ENCODE results near the gene CCDC32.

CCDC32 gene

DNA sequence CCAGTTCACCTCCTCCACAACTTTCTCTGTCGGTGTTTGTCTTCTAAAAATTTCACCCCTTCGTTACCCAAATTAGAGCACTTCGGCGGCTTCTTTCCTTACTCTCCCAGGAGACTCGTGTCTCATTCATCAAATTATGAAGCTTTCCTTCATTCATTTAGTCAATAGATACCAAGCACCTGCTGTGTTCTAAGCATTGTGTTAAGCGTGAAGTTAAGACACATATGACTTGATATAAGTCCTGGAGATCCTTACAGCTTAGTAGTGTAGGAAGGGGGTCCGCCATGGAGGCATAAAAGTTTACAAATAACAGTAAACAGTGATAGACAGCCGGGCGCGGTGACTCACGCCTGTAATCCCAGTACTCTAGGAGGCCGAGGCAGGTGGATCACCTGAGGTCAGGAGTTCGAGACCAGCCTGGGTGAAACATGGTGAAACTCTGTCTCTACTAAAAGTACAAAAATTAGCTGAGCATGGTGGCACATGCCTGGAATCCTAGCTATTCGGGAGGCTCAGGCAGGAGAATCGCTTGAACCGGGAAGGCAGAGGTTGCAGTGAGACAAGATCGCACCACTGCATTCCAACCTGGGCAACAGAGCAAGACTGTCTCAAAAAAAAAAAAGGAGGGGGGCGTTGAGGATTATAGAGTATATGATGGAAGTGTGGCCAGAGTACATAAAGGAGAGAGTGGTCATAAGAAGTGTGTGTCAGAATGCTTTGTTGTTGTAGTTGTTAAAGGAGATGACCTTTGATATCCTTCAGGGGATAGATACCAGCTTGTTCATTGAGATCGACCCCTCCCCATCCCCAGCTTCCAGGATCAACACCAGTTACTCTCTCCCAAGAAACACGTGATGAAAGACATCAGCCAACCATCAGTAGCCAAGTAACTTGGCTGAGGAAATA is 744 bp upstream of the CCDC32 start:
- no peak for DNase-seq

DNA sequence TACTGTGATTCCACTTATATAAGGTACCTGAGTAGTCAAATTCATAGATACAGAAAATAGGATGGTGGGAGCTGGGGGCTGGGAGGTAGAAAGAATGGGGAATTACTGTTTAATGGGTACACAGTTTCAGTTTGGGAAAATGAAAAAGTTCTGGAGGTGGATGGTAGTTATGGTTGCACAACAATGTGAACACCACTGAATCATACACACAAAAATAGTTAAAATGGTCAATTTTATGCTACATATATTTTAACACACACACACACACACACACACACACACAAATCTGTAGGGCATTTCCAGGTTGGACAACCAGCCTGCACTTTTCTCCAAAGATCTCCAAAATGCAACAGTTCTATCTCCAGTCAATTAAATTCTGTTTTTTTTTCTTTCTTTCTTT is 1.4 kb downstream of the CCDC32 start:
- DNase-seq = no peak

DNA sequence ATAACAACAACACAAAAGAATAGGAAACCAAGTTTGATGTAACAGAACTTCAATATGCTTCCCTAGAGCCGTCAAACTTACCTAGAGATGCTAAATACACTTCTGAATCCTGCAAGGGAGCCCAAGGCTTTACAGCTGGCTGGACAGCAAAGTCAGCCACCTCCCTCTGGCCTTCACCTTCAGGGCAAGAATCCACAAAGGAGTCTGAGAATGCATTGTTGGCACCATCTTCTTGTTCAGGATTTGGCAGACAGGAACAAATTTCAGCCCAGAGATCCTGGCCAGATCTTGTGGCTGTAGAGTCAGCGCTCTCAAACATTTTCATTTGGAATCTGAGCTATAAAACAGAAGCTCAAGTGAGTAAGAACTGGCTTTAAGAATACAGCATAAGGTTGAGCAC is 2.2 kb downstream of the CCDC32 start:
- no peak for DNase-seq

DNA sequence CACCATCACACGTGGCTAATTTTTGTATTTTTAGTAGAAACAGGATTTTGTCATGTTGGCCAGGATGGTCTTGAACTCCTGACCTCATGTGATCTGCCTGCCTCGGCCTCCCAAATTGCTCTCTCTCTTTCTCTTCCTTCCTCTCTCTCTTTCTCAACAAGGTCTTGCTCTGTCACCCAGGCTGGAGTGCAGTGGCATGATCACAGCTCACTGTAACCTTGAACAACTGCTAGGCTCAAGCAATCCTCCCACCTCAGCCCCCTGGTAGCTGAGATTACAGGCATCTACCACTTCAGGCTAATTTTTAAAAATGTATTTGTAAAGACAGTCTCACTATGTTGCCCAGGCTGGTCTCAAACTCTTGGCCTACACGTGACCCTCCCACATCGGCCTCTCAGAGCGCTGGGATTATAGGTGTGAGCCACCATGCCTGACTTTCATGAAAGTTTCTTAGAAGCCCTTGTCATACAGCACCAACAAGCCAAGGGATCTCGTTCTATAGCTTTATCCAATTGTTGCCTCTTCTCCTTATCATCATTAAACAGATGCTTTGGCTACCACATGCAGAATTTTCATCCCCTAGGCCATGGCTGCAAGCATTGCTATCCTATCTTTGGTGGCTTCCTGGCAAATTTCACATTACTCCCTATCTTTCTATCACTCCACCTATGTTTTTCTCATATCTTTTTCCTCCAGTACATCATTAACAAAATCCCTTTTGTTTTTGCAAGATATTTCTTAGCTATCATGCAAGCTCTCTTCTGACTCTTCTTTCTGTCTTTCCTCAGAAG is 5.7 kb downstream of the CCDC32 start:
- no peak for DNase-seq

DNA sequence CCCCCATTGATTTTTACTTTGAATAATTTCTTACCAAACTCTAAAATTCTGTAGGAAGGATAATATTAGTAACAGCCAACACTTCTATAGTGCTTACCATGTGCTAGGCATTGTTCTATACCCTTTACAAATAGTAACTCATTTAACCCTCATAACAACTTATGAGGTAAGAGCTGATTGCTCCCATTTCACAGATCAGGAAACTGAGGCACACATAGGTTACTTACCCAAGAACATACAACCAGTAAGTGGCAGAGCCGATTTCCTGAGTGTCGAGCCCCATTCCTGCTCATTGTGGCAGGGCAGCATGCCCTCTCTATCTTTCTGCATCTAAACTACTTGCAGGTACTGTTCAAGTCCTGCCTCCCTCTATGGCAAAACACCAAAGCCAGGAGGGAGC is 9.0 kb downstream of the CCDC32 start:
- no peak for DNase-seq

DNA sequence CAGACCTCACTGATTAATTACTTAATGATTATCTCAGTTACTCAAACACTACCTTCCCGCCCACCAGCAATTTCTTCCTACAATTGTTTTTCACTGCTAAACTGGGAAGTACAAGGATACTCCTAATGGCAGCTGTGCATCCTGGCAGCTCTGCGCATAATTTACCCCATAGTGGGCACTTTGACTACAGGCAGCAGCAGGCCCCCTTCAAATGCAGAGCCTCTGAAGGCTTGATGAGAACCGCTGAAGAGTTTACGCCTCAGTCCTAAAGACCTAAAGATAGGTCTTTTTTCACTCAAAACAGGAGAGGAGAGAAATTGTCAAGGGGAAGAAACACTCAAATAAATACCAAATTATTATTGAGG is 10.7 kb downstream of the CCDC32 start:
- DNase-seq = no peak

DNA sequence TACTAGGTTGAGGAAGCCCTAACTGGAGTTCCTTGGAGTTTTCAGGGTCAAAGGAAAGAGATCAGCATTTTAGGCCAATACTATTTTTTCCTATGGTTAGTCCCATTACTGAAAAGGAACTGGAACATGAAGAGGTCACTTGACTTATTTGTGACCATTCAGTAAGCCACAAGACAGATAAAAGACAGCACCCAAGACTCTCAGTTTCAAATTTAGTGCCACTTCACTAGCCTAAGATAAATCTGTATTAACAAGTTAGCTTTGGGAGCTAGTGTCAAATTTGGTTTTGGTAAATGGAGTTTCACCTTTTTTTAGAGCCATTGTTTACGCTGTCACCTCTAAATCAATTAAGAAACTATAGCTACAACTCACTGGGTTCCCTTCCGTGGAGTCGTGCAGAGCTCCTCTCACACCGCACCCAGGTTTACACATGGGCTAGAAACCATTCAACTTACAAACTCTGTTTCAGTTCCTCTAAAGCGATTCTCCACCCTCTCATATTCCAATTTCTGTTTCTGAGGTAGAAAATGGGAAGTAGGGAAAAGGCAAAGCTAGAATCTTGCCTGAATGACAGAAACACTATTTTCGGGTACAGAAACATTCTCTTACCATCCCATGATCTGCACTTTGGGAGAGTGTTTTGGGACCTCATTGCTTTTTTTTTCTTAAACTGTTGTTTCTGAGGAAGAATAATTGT is 14.4 kb downstream of the CCDC32 start:
- DNase-seq = no peak

DNA sequence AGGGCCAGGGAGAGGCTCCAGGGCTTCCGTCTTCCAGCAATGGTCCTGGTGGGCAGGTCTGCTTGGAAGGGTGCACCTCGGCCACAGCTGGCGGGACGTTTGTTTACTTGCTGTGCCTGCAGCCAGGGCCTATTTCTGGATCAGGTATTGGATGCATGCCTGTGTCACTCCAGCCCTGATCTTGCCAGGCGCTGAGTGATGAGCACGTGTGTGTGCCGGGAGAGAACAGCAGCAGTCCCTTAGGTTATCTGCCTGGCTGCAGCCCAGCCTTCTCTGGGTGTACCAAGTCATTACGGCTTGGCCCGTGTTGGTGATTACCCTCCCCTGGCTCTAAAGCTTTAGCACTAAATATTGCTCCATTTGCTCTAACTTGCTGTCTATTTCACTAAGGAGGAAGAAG is 14.9 kb downstream of the CCDC32 start:
- no peak for DNase-seq

DNA sequence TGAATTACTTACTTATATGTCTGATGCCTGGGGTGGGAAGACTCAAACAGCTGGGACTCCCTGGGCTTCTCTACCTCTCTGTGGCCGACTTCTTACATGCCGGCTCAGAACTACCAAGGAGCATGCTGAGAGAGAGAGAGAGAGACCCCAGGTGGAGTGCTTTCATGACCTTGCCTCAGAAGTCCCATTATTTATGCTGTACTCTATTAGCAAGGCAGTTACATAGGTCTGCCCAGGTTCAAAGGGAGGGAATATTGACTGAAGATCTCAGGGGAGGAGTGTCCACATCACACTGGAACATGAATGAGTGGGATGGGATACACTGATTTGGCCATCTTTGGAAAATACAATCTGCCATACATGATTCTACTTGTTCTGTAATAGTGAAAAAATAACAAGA is 16.2 kb downstream of the CCDC32 start:
- no peak for DNase-seq

DNA sequence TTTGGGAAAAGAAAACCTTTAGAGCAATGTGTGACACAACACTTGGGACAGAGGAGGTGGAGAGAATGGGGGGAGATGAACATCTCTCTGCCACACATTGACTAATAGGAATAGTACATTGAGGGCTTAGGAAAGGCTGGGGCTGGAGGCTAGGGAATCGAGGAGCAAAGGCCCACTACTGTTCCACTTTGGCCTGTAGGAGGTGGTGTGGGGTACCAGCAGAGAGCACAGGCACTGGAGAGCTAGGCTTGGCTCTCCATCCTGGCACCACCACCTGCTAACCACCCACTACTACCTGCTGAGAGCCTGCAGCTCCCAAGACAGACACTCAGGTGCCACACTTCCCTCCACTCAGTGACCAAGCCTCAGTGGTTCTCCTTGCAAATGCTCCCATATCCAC is 19.4 kb downstream of the CCDC32 start:
- DNase-seq = no peak

DNA sequence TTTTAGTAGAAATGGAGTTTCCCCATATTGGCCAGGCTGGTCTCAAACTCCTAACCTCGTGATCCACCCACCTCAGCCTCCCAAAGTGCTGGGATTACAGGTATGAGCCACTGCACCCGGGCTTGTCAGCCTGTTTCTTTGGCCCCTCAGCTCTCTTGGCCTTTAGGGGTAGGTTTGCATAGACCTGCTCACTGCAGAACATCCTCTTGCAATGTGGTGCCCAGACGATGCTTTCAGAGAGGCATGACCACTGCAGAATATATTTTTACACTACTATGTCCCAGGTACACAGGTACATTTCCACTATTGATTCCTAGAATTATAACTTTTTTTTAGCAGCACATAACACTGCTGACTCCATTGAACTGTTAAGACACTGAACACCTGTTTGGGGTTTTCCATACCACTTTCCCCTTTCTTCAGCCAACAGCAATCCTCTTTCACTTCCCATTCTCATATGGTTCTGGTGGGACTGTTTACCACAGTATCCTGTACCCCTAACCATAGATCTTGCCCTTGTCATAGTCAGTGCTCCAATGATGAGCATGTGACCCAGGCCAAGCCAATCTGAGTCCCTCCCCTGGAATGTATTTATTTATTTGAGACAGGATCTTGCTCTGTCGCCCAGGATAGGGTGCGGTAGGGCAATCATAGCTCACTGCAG is 21.1 kb downstream of the CCDC32 start:
- no peak for DNase-seq

DNA sequence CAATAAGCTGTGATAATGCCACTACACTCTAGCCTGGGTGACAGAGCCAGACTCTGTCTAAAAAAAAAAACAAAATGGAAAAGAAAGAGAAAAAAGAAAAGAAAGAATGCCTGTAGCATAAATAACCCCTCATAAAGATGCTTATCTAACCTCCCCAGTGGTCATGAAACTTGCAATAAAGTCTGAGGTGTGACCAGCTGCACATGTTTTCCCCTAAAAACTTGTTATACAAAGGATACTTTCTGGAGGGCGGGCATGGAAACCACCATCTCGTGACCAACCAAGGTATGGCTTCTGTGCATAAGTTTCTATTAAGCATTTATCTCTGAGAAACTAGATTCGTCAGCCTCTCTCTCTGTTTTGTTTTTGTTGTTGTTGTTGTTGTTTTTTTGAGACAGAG is 21.8 kb downstream of the CCDC32 start:
- no peak for DNase-seq

DNA sequence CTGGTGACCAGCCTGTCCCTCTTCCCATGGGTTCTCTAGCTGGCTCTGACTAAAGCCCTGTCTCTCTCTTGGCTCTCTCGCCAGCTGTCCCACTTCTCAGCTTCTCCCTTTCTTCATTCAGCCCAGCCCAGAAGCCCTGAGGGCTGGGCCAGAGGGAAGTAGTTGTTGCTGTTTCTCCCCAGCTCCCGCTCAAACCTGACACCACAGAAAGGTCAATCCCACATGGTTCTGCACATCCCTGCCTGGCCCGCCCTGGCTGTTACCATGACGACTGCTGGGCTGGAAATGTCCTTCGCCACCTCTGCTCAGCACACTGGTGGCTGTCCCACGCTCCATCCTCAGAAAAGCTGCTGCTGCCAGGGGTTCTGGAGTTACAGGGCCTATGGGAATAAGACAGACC is 25.9 kb downstream of the CCDC32 start:
- no peak for DNase-seq

DNA sequence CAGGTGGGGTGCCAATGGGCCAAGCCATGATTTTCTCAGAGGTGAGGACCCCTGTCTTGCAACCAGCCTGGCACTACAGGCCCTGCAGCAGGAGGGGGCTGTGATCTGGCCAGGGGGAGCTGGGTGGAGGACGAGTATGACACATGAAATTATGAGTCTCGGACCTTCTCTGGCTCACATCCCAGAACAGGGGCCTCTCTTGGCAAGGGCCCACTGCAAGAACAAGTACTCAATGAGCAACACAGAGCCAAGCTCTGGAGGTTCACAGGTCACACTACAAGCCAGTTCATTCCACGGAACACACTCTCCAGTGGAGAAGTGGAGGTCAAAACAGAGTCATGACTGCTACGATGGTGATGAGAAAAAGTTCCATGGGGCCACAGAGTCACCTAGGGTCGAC is 28.3 kb downstream of the CCDC32 start:
- no peak for DNase-seq

DNA sequence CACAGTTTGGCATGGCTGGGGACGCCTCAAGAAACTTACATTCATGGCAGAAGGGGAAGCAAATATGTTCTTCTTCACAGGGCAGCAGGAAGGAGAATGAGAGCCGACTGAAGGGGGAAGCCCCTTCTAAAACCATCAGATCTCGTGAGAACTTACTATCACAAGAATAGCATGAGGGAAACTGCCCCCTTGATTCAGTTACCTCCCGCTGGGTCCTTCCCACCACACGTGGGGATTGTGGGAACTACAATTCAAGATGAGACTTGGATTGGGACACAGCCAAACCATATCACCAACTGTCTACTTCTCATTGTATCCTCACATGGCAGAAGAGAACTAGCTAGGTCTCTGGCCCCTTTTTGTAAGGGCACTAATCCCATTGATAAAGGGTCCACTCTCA is 30.5 kb downstream of the CCDC32 start:
- no peak for DNase-seq

DNA sequence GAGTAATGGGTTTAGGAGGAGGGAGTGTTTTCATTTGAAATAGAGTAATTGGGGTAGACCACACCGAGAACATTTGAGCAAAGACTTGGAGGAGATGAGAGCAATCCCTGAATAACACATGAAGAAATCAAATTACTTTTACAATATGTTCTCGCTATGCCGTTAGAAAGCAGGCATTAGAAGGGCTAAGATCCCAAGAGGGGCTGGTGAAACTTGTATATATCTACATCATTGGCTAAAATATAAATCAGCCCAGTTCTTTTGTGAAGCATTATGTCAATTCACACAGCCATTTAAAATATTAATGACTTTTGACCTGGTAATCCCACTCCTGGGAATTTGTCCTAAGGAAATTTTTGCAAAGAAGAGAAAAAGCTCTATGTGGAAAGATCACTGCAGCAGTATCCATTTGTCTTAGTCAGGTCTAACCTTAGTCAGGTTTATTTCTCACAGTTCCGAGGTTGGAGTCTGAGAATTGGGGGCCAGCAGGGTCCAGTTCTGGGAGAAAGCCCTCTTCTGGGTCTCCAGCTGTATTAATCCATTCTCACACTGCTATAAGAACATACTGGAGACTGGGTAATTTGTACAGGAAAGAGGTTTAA is 31.0 kb downstream of the CCDC32 start:
- DNase-seq = no peak

DNA sequence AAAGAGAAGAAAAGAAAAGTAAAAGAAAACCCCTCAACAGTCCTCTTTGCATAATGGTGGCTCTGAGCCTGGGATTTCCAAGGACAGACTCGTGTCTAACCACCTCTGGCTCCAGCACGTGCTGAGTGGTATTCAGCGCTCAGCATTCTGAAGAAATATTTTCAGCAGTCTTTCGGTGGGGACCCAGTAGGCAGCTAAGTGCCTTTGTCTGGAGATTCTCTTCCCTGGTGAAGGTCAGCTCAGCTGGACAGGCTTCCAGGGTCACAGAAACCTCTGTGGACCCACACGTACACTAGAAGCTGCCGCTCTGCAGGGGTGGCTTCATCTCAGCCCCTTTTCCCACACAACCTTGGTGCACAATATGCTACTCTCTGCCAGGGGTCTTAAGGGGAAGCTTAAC is 36.0 kb downstream of the CCDC32 start:
- DNase-seq = no peak

DNA sequence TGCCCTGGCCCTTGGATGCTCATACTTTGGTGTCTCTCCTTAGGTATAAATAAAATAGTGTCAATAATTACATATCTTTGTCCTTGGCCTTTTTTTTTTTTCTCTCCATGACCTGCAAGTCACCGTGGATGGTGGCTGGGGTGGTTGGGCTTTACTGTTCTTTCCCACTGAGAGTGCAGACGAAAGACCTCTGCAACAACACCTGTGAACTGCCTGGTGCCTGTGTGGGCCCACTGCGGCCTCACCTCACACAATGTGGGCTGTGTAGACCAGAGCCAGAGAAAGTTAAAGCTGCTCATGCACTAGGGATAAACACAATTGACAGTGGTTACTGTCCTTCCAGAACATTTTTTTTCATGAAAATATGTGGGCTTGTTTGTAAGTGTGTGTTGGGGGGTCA is 39.0 kb downstream of the CCDC32 start:
- DNase-seq = no peak

DNA sequence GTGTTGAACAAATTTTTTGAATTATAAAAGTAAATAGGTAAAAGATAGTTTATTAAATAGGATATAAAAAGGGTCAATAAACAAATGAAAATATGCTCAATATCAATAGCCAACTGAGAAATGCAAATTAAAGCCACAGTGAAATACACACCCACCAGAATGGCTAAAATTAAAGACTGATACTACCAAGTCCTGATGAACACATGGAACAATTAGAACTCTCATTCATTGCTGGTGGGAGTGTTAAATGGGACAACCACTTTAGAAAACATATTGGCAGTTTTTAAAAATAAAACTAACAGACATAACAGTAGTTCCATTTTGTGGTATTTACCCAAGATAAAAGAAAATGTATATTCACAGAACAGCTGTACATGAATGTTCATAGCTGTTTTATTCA is 41.2 kb downstream of the CCDC32 start:
- DNase-seq = no peak

DNA sequence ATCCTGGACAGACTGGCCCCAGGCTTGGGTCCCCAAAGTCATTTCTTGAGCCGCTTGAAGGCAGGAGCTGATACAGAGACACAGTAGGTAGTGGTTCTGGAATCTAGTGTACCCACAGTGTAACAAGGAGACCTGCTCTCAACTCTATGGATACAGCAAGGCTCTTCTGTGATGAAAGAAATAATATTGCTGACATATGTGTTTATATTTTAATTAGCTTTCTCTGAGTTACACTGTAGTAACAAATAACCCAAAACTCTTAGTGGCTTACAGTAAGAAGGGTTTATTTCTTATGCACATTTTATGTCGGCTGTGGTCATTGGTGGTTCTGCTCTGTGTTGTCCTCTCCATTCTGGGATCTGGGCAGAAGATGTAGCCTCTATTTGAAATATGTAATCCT is 48.5 kb downstream of the CCDC32 start:
- no peak for DNase-seq

DNA sequence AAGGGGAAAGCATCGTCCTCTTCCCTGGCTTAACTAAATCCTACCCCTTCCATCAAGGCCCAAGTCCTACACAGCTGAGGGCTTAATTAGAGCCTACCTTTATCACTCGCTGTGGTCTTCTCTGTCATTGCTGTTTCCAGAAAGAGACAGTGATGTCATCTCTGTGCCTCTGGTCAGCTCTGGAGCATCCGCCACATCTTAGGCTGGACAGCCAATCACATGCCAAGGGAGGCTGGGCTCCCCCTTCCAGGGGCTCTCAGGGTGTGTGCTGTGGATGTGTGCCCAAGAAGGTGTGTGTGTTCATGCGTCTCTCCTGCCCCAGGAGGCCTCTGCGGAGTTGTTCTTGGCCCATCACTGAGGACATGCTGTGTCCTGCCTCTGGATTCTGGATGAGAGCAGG is 51.2 kb downstream of the CCDC32 start:
- DNase-seq = no peak

DNA sequence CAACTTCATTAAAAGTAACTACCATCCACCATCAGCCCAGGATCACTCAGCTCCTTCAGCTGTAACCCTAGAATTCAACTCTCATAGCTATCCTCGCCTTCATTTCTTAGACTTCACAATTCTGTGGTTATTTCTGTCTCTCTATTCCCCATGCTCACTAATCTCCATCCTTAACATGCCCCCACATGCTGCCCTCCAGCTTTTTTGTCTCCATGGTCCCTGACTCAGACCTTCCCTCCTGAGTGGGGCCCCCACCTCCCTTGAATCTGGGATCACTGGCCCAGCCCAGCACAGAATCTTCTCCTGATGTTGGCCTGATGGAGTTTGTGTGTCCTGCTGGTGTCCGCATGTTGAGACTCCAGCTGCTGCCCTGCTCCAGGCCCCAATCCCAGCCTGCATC is 52.4 kb downstream of the CCDC32 start:
- no peak for DNase-seq
